MM.1S (cell line): ENCODE measurements around the gene NT5M.

Experiments used
- DNase-seq: peaks from one replicate; pipeline ENCODE4 v3.0.0-alpha.2; 2015
- H2AFZ ChIP-seq: fragments of 300-600 bp; sonication (generic); 2 replicates; pipeline ENCODE4 v1.6.0; 2016; ENCODE audit warnings: antibody characterized with exemption, low read length
- H3F3A ChIP-seq: fragments of 300-600 bp; sonication (generic); 2 replicates; pipeline ENCODE4 v1.6.1; 2016; ENCODE audit warnings: mild to moderate bottlenecking, antibody characterized with exemption, low read length, moderate library complexity, mixed read lengths; ENCODE audit not compliant: insufficient read depth
- H3K27ac ChIP-seq: fragments of 300-600 bp; sonication (generic); 2 replicates; pipeline ENCODE4 v1.5.1; 2016; ENCODE audit warnings: mild to moderate bottlenecking, low read length
- H3K27me3 ChIP-seq: fragments of 300-600 bp; sonication (generic); replicated peaks from 2 replicates; pipeline ENCODE4 v1.6.0; 2016; ENCODE audit warnings: low read length; ENCODE audit not compliant: insufficient read depth
- H3K36me3 ChIP-seq: fragments of 300-600 bp; sonication (generic); replicated peaks from 2 replicates; pipeline ENCODE4 v1.6.1; 2016; ENCODE audit warnings: mild to moderate bottlenecking, low read length, mixed read lengths; ENCODE audit not compliant: insufficient read depth
- H3K4me1 ChIP-seq: fragments of 300-600 bp; sonication (generic); 2 replicates; pipeline ENCODE4 v1.6.1; 2016; ENCODE audit warnings: low read length, mixed read lengths
- H3K4me2 ChIP-seq: fragments of 300-600 bp; sonication (generic); 2 replicates; pipeline ENCODE4 v1.6.0; 2016; ENCODE audit warnings: low read depth, low read length
- H3K4me3 ChIP-seq: fragments of 300-600 bp; sonication (generic); 2 replicates; pipeline ENCODE4 v1.5.1; 2016; ENCODE audit warnings: low read length, mixed read lengths
- H3K79me2 ChIP-seq: fragments of 300-600 bp; sonication (generic); 2 replicates; pipeline ENCODE4 v1.6.1; 2016; ENCODE audit warnings: mixed run types, low read length, mixed read lengths
- H3K9ac ChIP-seq: fragments of 300-600 bp; sonication (generic); 2 replicates; pipeline ENCODE4 v1.6.1; 2016; ENCODE audit warnings: low read length, mixed read lengths
- H3K9me2 ChIP-seq: fragments of 300-600 bp; sonication (generic); replicated peaks from 2 replicates; pipeline ENCODE4 v1.6.1; 2016; ENCODE audit warnings: mild to moderate bottlenecking, low read length, mixed read lengths; ENCODE audit not compliant: insufficient read depth
- H3K9me3 ChIP-seq: fragments of 300-600 bp; sonication (generic); replicated peaks from 2 replicates; pipeline ENCODE4 v1.6.1; 2016; ENCODE audit warnings: mild to moderate bottlenecking, low read length, mixed read lengths; ENCODE audit not compliant: insufficient read depth
- H4K20me1 ChIP-seq: fragments of 300-600 bp; sonication (generic); 2 replicates; pipeline ENCODE4 v1.6.1; 2016; ENCODE audit warnings: mild to moderate bottlenecking, low read length, moderate library complexity, mixed read lengths; ENCODE audit not compliant: insufficient read depth
- CTCF ChIP-seq: fragments of 300-600 bp; sonication (generic); IDR thresholded peaks from 2 replicates; pipeline ENCODE4 v1.5.1; 2016; ENCODE audit warnings: antibody characterized with exemption, low read length, mixed read lengths
- EZH2 ChIP-seq: fragments of 300-600 bp; sonication (generic); optimal IDR thresholded peaks from 2 replicates; pipeline ENCODE3; 2017; ENCODE audit warnings: low read depth, mild to moderate bottlenecking, antibody characterized with exemption, low read length, mixed read lengths
- EZH2phosphoT487 ChIP-seq: fragments of 300-600 bp; sonication (generic); IDR thresholded peaks from 2 replicates; pipeline ENCODE4 v1.6.1; 2018; ENCODE audit warnings: antibody characterized with exemption, low read length

The NT5M gene

GRCh38 chr17:17345686-17346427 lies 42.7 kb downstream of the NT5M start:
- Histone ChIP-seq H3K9ac (no peak overlapping the region), H4K20me1 (no peaks in the 10 kb centered on the region), H3K9me3 (no peaks in the 10 kb centered on the region), H3K36me3 (no peaks in the 10 kb centered on the region), H3K4me2 (no peak overlapping the region), H3K4me3 (no peak overlapping the region), H3K4me1 (peaks cover 6% of the 10 kb centered on the region; the same call in 1 of the 2 replicates), H2AFZ (no peak overlapping the region), H3F3A (no peaks in the 10 kb centered on the region), H3K27ac (no peak overlapping the region), H3K79me2 (no peaks in the 10 kb centered on the region), H3K9me2 (no peaks in the 10 kb centered on the region), H3K27me3 (no peaks in the 10 kb centered on the region)
- TF ChIP-seq EZH2 (no peak), EZH2phosphoT487 (no peak), CTCF (no peak)
- DNase-seq, result no peak

GRCh38 chr17:17346428-17347233 lies 43.5 kb downstream of the NT5M start:
- no peak overlapping the region for H2AFZ ChIP-seq
- H3K4me1 ChIP-seq, result peaks cover 6% of the 10 kb centered on the region; the same call in 1 of the 2 replicates
- TF ChIP-seq EZH2 (no peak), EZH2phosphoT487 (no peak), CTCF (no peak)
- H3K9me2 ChIP-seq, result no peaks in the 10 kb centered on the region
- no peak overlapping the region for H3K4me2 ChIP-seq
- H4K20me1 ChIP-seq, result no peaks in the 10 kb centered on the region
- H3K9ac ChIP-seq, result no peak overlapping the region
- H3K27me3 ChIP-seq, result no peaks in the 10 kb centered on the region
- H3K9me3 ChIP-seq, result no peaks in the 10 kb centered on the region
- no peak overlapping the region for H3K27ac ChIP-seq
- no peaks in the 10 kb centered on the region for H3K79me2 ChIP-seq
- no peak for DNase-seq
- no peak overlapping the region for H3K4me3 ChIP-seq
- no peaks in the 10 kb centered on the region for H3K36me3 ChIP-seq
- H3F3A ChIP-seq, result no peaks in the 10 kb centered on the region

- Histone ChIP-seq H3K9me3 (no peaks in the 10 kb centered on the region), H3F3A (no peaks in the 10 kb centered on the region), H3K36me3 (no peaks in the 10 kb centered on the region), H3K79me2 (no peaks in the 10 kb centered on the region), H3K9ac (no peak overlapping the region), H3K27ac (no peak overlapping the region), H3K4me3 (no peak overlapping the region), H2AFZ (no peak overlapping the region), H3K4me1 (peaks cover 6% of the 10 kb centered on the region; the same call in 1 of the 2 replicates), H3K9me2 (no peaks in the 10 kb centered on the region), H3K27me3 (no peaks in the 10 kb centered on the region), H3K4me2 (no peak overlapping the region), H4K20me1 (no peaks in the 10 kb centered on the region)
- DNase-seq, result no peak
- no peak for TF ChIP-seq CTCF
- no peak for TF ChIP-seq EZH2phosphoT487
- TF ChIP-seq EZH2, result no peak
These were observed 44.2 kb downstream of the NT5M start for GRCh38 chr17:17347234-17347955.
